Activated CD4-positive, alpha-beta memory T cell treated with anti-CD3 and anti-CD28 coated beads for 36 hours (primary cell): ENCODE measurements around the gene OR2S2. TPM values are rescaled to one million over a fixed set of nuclear protein-coding genes. Genes with fewer than 3 reads are reported as not detected.
"Not testable (repeated sequence)": the region's sequence is repeated elsewhere in the genome, so short reads cannot be mapped to it uniquely, and the experiment has no call there.

ENCODE experiments used
- CTCF ChIA-PET: fragments of 350-600 bp; sonication (Branson Sonifier 250); formaldehyde crosslinking; loops from one replicate; lab custom pipeline; 2021; ENCODE audit warnings: antibody characterized with exemption, inconsistent platforms; lab: Charles Lee
- POLR2A ChIA-PET: fragments of 350-600 bp; sonication (Branson Sonifier 250); formaldehyde crosslinking; loops from one replicate; lab custom pipeline; 2021; ENCODE audit warnings: antibody characterized with exemption; lab: Charles Lee
- DNase-seq: peaks from one replicate; pipeline ENCODE4 v3.0.0-alpha.2; 2020
- H3K27ac Mint-ChIP-seq: one replicate; pipeline ENCODE4 v1.8.0; 2021; ENCODE audit warnings: mixed read lengths
- H3K27me3 Mint-ChIP-seq: one replicate; pipeline ENCODE4 v1.8.0; 2021; ENCODE audit warnings: mixed read lengths
- H3K36me3 Mint-ChIP-seq: one replicate; pipeline ENCODE4 v1.8.0; 2021; ENCODE audit warnings: mixed read lengths
- H3K4me1 Mint-ChIP-seq: one replicate; pipeline ENCODE4 v1.8.0; 2021; ENCODE audit warnings: low read depth, mixed read lengths
- H3K4me3 Mint-ChIP-seq: one replicate; pipeline ENCODE4 v1.8.0; 2021; ENCODE audit warnings: mild to moderate bottlenecking, mixed read lengths
- H3K9me3 Mint-ChIP-seq: one replicate; pipeline ENCODE4 v1.8.0; 2021; ENCODE audit warnings: mixed read lengths
- intact Hi-C: fragments of 100-400 bp; cut with micrococcal nuclease; formaldehyde crosslinking; loops from one replicate; pipeline ENCODE4 v1.15.1; 2023
- total RNA-seq, 2 experiments: library from RNA; stranded (reverse); gene quantifications; one replicate each; pipeline ENCODE4 v1.2.3, GENCODE V29; 2021

Gene OR2S2, protein sequence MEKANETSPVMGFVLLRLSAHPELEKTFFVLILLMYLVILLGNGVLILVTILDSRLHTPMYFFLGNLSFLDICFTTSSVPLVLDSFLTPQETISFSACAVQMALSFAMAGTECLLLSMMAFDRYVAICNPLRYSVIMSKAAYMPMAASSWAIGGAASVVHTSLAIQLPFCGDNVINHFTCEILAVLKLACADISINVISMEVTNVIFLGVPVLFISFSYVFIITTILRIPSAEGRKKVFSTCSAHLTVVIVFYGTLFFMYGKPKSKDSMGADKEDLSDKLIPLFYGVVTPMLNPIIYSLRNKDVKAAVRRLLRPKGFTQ
- total RNA-seq: not detected

DNA sequence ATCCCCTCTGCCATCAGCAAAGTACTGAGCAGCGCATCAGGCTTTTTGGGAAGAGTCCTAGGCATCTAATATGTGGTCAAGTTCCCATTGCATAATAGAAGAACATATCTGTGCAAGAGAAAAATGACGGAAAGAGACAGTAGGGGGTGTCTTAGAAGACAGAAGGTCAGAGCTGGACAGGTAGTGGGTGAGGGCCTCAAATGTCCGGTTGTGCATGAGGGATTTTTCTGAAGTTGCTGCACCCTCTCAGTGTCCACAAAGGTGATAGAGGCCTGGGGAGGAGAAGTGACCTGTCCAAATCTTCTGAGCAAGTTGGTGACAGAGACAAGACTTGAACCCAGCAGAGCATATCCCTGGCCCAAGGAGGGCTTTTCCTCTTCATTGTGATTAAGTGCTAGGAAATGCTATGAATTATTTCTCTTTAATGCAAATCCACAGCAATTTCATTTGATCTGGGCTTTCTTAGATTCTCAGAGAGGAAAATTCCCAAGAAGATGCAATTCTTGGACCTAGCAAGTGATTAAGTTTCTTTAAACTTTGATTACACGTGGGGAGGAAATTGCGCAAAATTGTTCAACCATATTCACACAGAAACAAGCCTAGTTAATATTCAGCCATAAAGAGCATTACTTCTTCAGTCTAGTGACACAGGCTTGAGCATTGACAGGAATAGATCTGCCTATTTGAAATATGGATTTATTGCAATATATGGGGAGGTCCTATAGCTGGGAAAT, at the start of gene OR2S2:
Gene OR2S2 (minus strand): TSS at position 51 of the 734 bp plus-strand sequence. CDS start 56 bp downstream, outside the sequence.
- Mint-ChIP-seq H3K9me3 (no peaks in the 10 kb centered on the region), H3K27me3 (peaks cover 2% of the 10 kb centered on the region), H3K27ac (no peak within 1 kb of the TSS), H3K4me3 (no peak within 1 kb of the TSS), H3K4me1 (peaks cover 6% of the 10 kb centered on the region), H3K36me3 (no peaks in the 10 kb centered on the region)
- ChIA-PET CTCF (interaction anchor here (0.9 to 6.1 kb wide), 8 partner anchors 9 to 76 kb away, joined by 3 to 128 read pairs (median 4); no protein-coding TSS in a partner anchor), POLR2A (no interaction called here)
- intact Hi-C loops: loop anchor here (5.0 to 10.0 kb wide), 3 partner anchors 49 to 367 kb away; no protein-coding TSS in a partner anchor
- no peak for DNase-seq

DNA sequence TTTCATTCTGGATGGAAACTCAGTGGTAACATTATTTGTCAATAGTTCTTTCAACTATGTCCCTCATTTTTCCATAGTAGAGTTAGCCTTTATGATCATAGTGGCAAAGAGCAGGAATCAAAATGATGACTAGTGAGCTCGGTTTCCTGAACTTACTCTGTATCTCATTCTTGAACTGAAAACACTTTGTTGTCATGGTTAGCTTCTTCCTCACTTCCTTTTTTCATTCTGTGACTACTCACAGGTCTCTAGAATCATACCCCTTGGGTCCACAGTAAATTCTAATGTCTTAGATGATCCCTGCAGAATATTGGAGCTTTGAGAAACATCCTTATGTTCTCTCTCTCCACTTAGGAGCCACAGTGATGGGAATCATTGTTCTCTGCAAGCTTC, 49.4 kb upstream of the OR2S2 start:
- Mint-ChIP-seq H3K9me3 (peaks cover 4% of the 10 kb centered on the region), H3K4me3 (no peak overlapping the region), H3K27me3 (peaks cover 29% of the 10 kb centered on the region), H3K4me1 (peaks cover 26% of the 10 kb centered on the region), H3K27ac (peak overlapping the region; percentile 16), H3K36me3 (no peaks in the 10 kb centered on the region)
- DNase-seq: no peak
- POLR2A ChIA-PET: interaction anchor here (0.8 to 0.9 kb wide), 2 partner anchors 35 to 156 kb away, joined by 3 read pairs; no protein-coding TSS in a partner anchor
- intact Hi-C loops: loop anchor here (2.0 to 5.0 kb wide), 3 partner anchors 29 to 145 kb away; partner anchors contain the start of genes OR2S2 and RECK
- CTCF ChIA-PET: interaction anchor here (0.6 to 7.9 kb wide), 27 partner anchors 7 to 322 kb away, joined by 3 to 112 read pairs (median 5); partner anchors contain the start of gene RECK

DNA sequence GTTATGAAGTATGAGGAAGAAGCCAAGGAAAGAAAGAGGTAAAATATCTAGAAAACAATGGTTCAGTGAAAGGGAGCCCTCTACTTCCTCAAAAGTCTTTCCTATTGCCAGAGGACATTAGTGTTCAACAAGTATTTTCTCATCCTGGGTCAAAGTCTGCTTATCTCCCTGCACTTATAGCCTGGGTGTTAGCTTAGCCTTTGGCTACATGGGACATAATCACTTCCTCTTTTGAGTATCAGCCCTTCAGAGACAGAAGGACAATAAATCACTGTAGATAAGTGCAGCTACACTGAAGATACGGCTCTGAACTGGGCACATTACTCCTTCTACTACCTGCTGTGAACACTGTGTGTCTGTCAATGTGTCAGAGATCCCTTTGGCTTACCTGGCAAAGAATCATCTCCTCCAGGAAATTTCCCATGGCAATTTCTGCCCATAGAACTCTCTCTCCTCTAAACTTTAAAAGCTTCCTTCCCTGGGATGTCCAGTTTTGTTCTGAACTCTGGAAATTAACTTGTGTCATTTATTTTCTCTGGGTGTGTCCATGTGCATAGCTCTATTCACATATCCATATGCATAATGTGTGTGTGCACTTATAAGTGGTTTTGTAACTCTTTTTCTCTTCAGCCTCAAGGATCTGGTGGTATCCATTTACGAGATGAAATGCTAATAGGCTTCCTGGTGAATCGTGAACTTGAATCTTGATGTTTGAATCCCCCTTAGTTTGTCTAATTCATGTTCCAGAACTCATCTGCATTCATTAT, 48.8 kb upstream of the OR2S2 start:
- POLR2A ChIA-PET: interaction anchor here (0.8 to 0.9 kb wide), 2 partner anchors 34 to 157 kb away, joined by 3 read pairs; no protein-coding TSS in a partner anchor

DNA sequence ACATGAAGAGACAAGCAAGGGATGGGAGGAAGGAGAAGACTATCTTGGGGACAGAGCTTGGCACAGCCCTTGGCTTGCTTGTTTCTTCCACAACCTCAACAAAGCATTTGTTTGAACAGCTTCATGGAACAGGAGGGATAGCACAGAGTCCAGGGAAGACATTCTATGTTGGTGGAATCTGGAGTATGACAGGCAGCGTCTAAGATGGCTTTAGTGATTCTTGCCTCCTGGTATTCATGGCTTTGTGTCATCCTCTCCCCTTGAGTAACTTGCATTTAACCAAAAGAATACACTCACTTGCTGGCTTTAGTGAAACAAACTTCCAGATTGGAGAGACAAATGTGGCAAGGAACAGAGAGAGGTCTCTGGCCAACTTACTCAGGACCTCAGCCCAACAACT, 47.9 kb upstream of the OR2S2 start:
- no peak overlapping the region for H3K4me3 Mint-ChIP-seq
- peaks cover 28% of the 10 kb centered on the region for H3K27me3 Mint-ChIP-seq
- ChIA-PET POLR2A (no interaction called here), CTCF (interaction anchor here (0.6 to 7.9 kb wide), 2 partner anchors 19 to 51 kb away, joined by 3 to 112 read pairs; no protein-coding TSS in a partner anchor)
- DNase-seq: no peak
- peaks cover 4% of the 10 kb centered on the region for H3K9me3 Mint-ChIP-seq
- intact Hi-C loops: loop anchor here (2.0 to 5.0 kb wide), 3 partner anchors 31 to 146 kb away; partner anchors contain the start of genes OR2S2 and RECK
- peaks cover 26% of the 10 kb centered on the region for H3K4me1 Mint-ChIP-seq
- H3K27ac Mint-ChIP-seq: no peak overlapping the region
- no peaks in the 10 kb centered on the region for H3K36me3 Mint-ChIP-seq

More for the DNA sequence above, 48.8 kb upstream of the OR2S2 start:
- Mint-ChIP-seq H3K9me3 (peaks cover 4% of the 10 kb centered on the region), H3K27ac (peak overlapping the region; percentile 16), H3K4me1 (peaks cover 26% of the 10 kb centered on the region), H3K27me3 (peaks cover 28% of the 10 kb centered on the region), H3K4me3 (no peak overlapping the region), H3K36me3 (no peaks in the 10 kb centered on the region)
- DNase-seq: no peak
- intact Hi-C loops: loop anchor here (2.0 to 5.0 kb wide), 3 partner anchors 30 to 146 kb away; partner anchors contain the start of genes OR2S2 and RECK
- CTCF ChIA-PET: interaction anchor here (0.6 to 7.9 kb wide), 24 partner anchors 7 to 322 kb away, joined by 3 to 112 read pairs (median 6); partner anchors contain the start of gene RECK

DNA sequence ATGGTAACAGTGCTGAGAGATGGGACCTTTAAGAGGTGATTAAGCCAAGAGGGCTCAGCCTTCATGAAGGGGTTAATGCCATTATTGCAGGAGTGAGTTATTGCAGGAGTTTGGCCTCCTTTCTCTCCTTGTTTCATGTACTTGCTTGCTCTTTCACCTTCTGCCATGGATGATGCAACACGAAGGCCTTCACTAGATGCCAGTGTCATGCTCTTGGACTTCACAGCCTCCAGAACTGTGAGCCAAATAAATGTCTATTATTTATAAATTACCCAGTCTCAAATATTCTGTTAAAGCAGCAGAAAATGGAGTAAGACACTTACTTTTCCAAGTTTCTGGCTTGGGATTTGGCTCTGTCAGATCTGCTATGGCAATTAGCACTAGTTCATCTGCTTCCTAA, 40.4 kb upstream of the OR2S2 start:
- Mint-ChIP-seq H3K36me3 (peaks cover 2% of the 10 kb centered on the region), H3K27me3 (peaks cover 19% of the 10 kb centered on the region), H3K9me3 (peaks cover 10% of the 10 kb centered on the region), H3K4me1 (no peaks in the 10 kb centered on the region), H3K4me3 (no peak overlapping the region), H3K27ac (no peak overlapping the region)
- no peak for DNase-seq
- CTCF ChIA-PET: no interaction called here
- intact Hi-C loops: no loop called here
- POLR2A ChIA-PET: no interaction called here

DNA sequence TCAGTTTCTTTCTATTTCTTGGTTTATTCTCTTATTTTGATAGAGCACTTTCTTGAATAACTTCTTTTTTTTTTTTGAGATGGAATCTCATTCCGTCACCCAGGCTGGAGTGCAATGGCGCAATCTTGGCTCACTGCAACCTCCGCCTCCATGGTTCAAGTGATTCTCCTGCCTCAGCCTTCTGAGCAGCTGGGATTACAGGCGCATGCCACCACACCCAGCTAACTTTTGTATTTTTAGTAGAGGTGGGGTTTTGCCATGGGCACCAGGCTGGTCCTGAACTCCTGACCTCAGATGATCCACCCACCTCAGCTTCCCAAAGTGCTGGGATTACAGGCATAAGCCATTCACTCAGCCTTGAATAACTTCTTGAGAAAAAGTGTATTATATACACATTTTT, 39.1 kb upstream of the OR2S2 start:
- H3K36me3 Mint-ChIP-seq, H3K9me3 Mint-ChIP-seq, H3K27ac Mint-ChIP-seq, intact Hi-C loops, H3K4me3 Mint-ChIP-seq, POLR2A ChIA-PET, DNase-seq, H3K4me1 Mint-ChIP-seq: not testable (repeated sequence)
- H3K27me3 Mint-ChIP-seq: peaks cover 18% of the 10 kb centered on the region
- CTCF ChIA-PET: interaction anchor here (1.1 kb wide), 1 partner anchor 10 kb away, joined by 4 read pairs; no protein-coding TSS in a partner anchor

DNA sequence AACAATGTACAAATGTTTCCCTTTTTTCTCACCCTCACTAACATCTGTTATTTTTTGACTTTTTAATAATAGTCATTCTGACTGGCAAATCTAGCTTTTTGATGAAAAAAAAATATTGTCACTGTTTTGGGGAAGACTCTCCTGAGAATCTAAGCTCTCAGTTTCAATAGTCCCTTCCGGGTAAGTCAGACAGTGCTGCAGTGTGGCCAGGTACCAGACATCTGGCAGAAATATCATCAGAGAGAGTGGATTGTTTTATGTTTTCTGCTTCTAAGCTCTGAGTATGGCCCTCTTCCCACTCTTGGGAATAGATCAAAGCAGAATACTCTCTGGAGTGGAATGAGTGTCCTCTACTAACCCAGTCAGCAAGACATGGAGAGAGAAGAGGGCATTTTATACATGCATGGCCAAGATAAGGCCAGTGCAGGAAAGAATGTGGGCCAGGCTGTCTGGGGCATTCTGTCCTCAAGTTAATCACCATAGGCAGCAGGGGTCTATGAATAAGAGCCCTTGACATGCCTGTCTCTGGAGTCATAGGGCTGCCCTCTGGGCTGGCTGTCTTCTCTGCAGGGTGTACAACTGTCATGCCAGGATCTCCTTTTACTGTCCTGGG, 38.5 kb upstream of the OR2S2 start:
- H3K4me1 Mint-ChIP-seq: no peaks in the 10 kb centered on the region
- H3K27me3 Mint-ChIP-seq: peaks cover 21% of the 10 kb centered on the region
- ChIA-PET POLR2A (interaction anchor here (0.7 kb wide), 1 partner anchor 1948 kb away, joined by 5 read pairs; no protein-coding TSS in a partner anchor), CTCF (interaction anchor here (0.6 to 1.1 kb wide), 4 partner anchors 11 to 235 kb away, joined by 4 to 5 read pairs (median 4); no protein-coding TSS in a partner anchor)
- no peak overlapping the region for H3K27ac Mint-ChIP-seq
- DNase-seq: no peak
- intact Hi-C loops: no loop called here
- H3K4me3 Mint-ChIP-seq: no peak overlapping the region
- peaks cover 10% of the 10 kb centered on the region for H3K9me3 Mint-ChIP-seq
- peaks cover 2% of the 10 kb centered on the region for H3K36me3 Mint-ChIP-seq

DNA sequence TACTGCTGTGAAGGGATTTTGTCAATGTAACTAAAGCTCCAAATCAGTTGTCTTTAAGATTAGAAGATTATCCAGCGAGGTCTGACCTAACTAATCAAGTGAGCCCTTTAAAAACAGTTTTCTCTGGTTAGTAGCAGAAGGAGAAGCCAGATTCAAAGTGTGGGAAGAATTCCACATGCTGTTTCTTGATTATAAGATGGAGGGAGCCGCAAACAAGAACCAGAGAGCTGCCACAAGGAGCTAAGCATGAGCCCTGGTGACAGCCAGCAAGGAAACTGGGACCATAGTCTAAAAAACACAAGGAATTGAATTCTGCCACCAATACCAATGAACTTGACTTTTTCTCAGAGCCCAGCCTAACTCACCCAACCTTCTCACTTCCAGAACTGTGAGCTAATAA, 37.0 kb upstream of the OR2S2 start:
- no peak overlapping the region for H3K4me3 Mint-ChIP-seq
- intact Hi-C loops: no loop called here
- H3K36me3 Mint-ChIP-seq: peaks cover 2% of the 10 kb centered on the region

DNA sequence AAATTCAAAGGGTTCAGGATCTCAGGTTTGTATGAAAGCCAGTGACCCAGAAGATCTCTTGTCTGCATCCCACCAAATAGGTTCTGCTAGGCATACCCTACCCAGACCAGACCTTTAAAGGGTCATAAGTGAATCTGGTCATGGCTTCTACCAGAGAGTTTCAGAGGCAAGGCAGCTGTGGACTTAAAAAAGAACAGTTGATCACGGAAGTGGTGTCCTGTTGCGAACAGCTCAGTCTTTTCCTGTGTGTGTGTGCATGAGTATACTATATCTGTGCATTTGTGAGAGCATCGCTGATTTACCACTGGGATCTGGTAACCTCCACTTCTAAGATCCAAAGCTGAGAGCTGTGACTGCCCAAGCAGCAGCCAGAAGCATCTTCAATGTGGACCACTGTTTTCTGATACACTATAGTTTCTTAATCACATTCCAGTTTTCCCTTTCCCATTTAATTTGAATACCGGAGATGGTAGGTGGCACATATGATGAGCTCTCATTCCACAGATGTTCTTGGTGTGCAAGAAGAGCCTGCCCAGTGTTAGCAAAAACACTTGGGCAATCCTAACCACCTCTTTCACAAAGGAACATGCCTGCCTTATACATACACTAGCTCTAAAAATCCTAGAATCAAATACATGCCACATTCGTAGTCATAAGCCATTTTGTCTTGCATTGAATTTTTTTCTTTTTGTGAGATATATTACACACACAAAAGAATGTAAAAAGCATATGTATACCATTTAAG, 36.2 kb upstream of the OR2S2 start:
- peaks cover 2% of the 10 kb centered on the region for H3K36me3 Mint-ChIP-seq
- DNase-seq: no peak
- H3K27me3 Mint-ChIP-seq: peaks cover 19% of the 10 kb centered on the region
- H3K9me3 Mint-ChIP-seq: peaks cover 10% of the 10 kb centered on the region
- ChIA-PET POLR2A (no interaction called here), CTCF (interaction anchor here (1.1 to 4.2 kb wide), 5 partner anchors 14 to 112 kb away, joined by 3 to 25 read pairs (median 6); no protein-coding TSS in a partner anchor)
- H3K27ac Mint-ChIP-seq: no peak overlapping the region
- H3K4me3 Mint-ChIP-seq: no peak overlapping the region
- intact Hi-C loops: no loop called here
- no peaks in the 10 kb centered on the region for H3K4me1 Mint-ChIP-seq

More for the DNA sequence above, 37.0 kb upstream of the OR2S2 start:
- Mint-ChIP-seq H3K4me1 (no peaks in the 10 kb centered on the region), H3K27me3 (peaks cover 21% of the 10 kb centered on the region), H3K27ac (no peak overlapping the region), H3K9me3 (peaks cover 10% of the 10 kb centered on the region)
- ChIA-PET CTCF (interaction anchor here (1.1 to 4.2 kb wide), 5 partner anchors 13 to 113 kb away, joined by 3 to 25 read pairs (median 6); no protein-coding TSS in a partner anchor), POLR2A (no interaction called here)
- DNase-seq: no peak

DNA sequence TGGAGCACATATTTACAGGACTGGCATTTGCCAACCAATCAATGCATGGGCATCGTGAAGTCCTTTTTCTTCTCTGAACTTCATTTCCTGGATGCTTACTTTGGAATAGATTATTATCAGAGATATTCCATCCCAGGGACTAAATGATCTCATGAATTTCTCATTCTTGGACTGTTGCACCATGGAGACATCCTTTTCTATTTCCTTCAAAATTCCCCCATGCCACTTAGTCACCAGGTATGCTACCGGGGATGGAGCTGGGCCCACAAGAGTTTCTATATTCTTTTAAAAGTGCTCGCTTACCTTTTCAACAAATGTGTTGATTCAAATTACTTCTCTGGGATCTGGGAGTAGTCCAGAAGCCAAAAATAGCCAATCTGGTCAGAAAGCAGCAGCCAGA, 35.2 kb upstream of the OR2S2 start:
- H3K4me3 Mint-ChIP-seq, H3K36me3 Mint-ChIP-seq, H3K9me3 Mint-ChIP-seq, H3K27ac Mint-ChIP-seq, POLR2A ChIA-PET, intact Hi-C loops, H3K4me1 Mint-ChIP-seq, DNase-seq: not testable (repeated sequence)
- H3K27me3 Mint-ChIP-seq: peaks cover 22% of the 10 kb centered on the region
- CTCF ChIA-PET: interaction anchor here (4.2 kb wide), 1 partner anchor 15 kb away, joined by 25 read pairs; no protein-coding TSS in a partner anchor
